Smooth muscle cell (in vitro differentiated cells): Measurements from ENCODE around the gene PTPRT. TPM values are rescaled to one million over a fixed set of nuclear protein-coding genes. Genes with fewer than 3 reads are reported as not detected.

ENCODE experiments used
- DNase-seq: peaks from one replicate; lab custom pipeline; 2025; ENCODE audit not compliant: unreplicated experiment; lab: John Stamatoyannopoulos, UW
- H2AFZ ChIP-seq: fragments of 200-600 bp; sonication (generic); 2 replicates; pipeline ENCODE4 v1.6.0; 2016; ENCODE audit warnings: antibody characterized with exemption, low read depth, mild to moderate bottlenecking
- H3F3A ChIP-seq: fragments of 200-600 bp; sonication (generic); 2 replicates; pipeline ENCODE4 v1.6.0; 2017; ENCODE audit warnings: antibody characterized with exemption, low read depth
- H3K27ac ChIP-seq: fragments of 200-600 bp; sonication (generic); 2 replicates; pipeline ENCODE4 v1.5.1; 2016; ENCODE audit warnings: low read depth, mild to moderate bottlenecking
- H3K27me3 ChIP-seq: fragments of 200-600 bp; sonication (generic); 2 replicates; pipeline ENCODE4 v1.6.1; 2016; ENCODE audit warnings: low read depth, mild to moderate bottlenecking
- H3K36me3 ChIP-seq: fragments of 200-600 bp; sonication (generic); 2 replicates; pipeline ENCODE4 v1.5.1; 2016; ENCODE audit warnings: low read depth
- H3K4me1 ChIP-seq: fragments of 200-600 bp; sonication (generic); 2 replicates; pipeline ENCODE4 v1.5.1; 2016; ENCODE audit warnings: low read depth
- H3K4me2 ChIP-seq: fragments of 200-600 bp; sonication (generic); 2 replicates; pipeline ENCODE4 v1.6.0; 2016; ENCODE audit warnings: mild to moderate bottlenecking
- H3K4me3 ChIP-seq: fragments of 200-600 bp; sonication (generic); 2 replicates; pipeline ENCODE4 v1.5.1; 2016; ENCODE audit warnings: mild to moderate bottlenecking
- H3K79me2 ChIP-seq: fragments of 200-600 bp; sonication (generic); 2 replicates; pipeline ENCODE4 v1.6.0; 2016; ENCODE audit warnings: low read depth, mild to moderate bottlenecking
- H3K9ac ChIP-seq: fragments of 200-600 bp; sonication (generic); 2 replicates; pipeline ENCODE4 v1.6.0; 2016; ENCODE audit warnings: low read depth
- H3K9me3 ChIP-seq: fragments of 200-600 bp; sonication (generic); replicated peaks from 2 replicates; pipeline ENCODE4 v1.5.1; 2016; ENCODE audit warnings: low read depth
- H4K20me1 ChIP-seq: fragments of 200-600 bp; sonication (generic); 2 replicates; pipeline ENCODE4 v1.6.0; 2016; ENCODE audit warnings: low read depth
- CTCF ChIP-seq: fragments of 200-600 bp; sonication (generic); IDR thresholded peaks from 2 replicates; pipeline ENCODE4 v1.5.1; 2017; ENCODE audit warnings: borderline replicate concordance, mild to moderate bottlenecking, antibody characterized with exemption; ENCODE audit not compliant: insufficient read depth, poor library complexity, severe bottlenecking
- WGBS: methylation state at CpG from one replicate; pipeline ENCODE4 v1.1.7; 2016; ENCODE audit warnings: low lambda C conversion rate; 5-methylcytosine and 5-hydroxymethylcytosine counted together
- polyA plus RNA-seq: library from polyadenylated mRNA; unstranded; fragments of >200 nt; fragmentation: Nextera tagmentation; extraction: Ambion mirVana; gene quantifications from 2 replicates; pipeline ENCODE4 v1.2.1, GENCODE V29; 2016
- total RNA-seq: library from RNA; depleted of rRNA; stranded (reverse); fragments of >200 nt; gene quantifications from 2 replicates; pipeline ENCODE4 v1.2.3, GENCODE V29; 2014

Gene PTPRT
- total and polyA plus RNA-seq, 2 experiments from 2014 or later = 0.99 to 2.1 TPM

- no peak for TF ChIP-seq CTCF
- H3K36me3 ChIP-seq = no peaks in the 10 kb centered on the region
- H3F3A ChIP-seq = no peaks in the 10 kb centered on the region
- H3K9me3 ChIP-seq = no peaks in the 10 kb centered on the region
- no peak overlapping the region for H3K4me2 ChIP-seq
- H4K20me1 ChIP-seq = no peaks in the 10 kb centered on the region
- no peak overlapping the region for H2AFZ ChIP-seq
- H3K27me3 ChIP-seq = no peaks in the 10 kb centered on the region
- no peak overlapping the region for H3K9ac ChIP-seq
- no peak for DNase-seq
- no peaks in the 10 kb centered on the region for H3K4me1 ChIP-seq
- no peak overlapping the region for H3K27ac ChIP-seq
- H3K79me2 ChIP-seq = no peaks in the 10 kb centered on the region
- 100% methylated on average over 1 of the region's 1 CpG for WGBS
- H3K4me3 ChIP-seq = no peak overlapping the region
Measured at GRCh38 chr20:42779216-42779615, 410.5 kb downstream of the PTPRT start.

GRCh38 chr20:42775866-42776265 lies 413.8 kb downstream of the PTPRT start:
- TF ChIP-seq CTCF = no peak
- no peaks in the 10 kb centered on the region for H3K27me3 ChIP-seq

GRCh38 chr20:42775037-42775436 lies 414.7 kb downstream of the PTPRT start:
- Histone ChIP-seq H3K4me2 (no peak overlapping the region), H3K4me1 (no peaks in the 10 kb centered on the region), H3K9me3 (no peaks in the 10 kb centered on the region), H2AFZ (no peak overlapping the region), H3K4me3 (no peak overlapping the region), H3K36me3 (no peaks in the 10 kb centered on the region), H3K27me3 (no peaks in the 10 kb centered on the region), H3F3A (no peaks in the 10 kb centered on the region), H3K27ac (no peak overlapping the region), H3K9ac (no peak overlapping the region), H4K20me1 (no peaks in the 10 kb centered on the region), H3K79me2 (no peaks in the 10 kb centered on the region)
- 76% methylated on average over 7 of the region's 7 CpGs for WGBS
- no peak for DNase-seq
- TF ChIP-seq CTCF = no peak

More at GRCh38 chr20:42775866-42776265, 413.8 kb downstream of the PTPRT start:
- H3F3A ChIP-seq = no peaks in the 10 kb centered on the region
- H3K27ac ChIP-seq = no peak overlapping the region
- H3K36me3 ChIP-seq = no peaks in the 10 kb centered on the region
- 85% methylated on average over 3 of the region's 3 CpGs for WGBS
- H3K9ac ChIP-seq = no peak overlapping the region
- no peaks in the 10 kb centered on the region for H3K9me3 ChIP-seq
- H3K4me3 ChIP-seq = no peak overlapping the region
- H4K20me1 ChIP-seq = no peaks in the 10 kb centered on the region
- H2AFZ ChIP-seq = no peak overlapping the region
- DNase-seq = no peak
- H3K4me2 ChIP-seq = no peak overlapping the region
- H3K4me1 ChIP-seq = no peaks in the 10 kb centered on the region
- no peaks in the 10 kb centered on the region for H3K79me2 ChIP-seq

- no peaks in the 10 kb centered on the region for H3K79me2 ChIP-seq
- no peaks in the 10 kb centered on the region for H4K20me1 ChIP-seq
- H3K36me3 ChIP-seq = no peaks in the 10 kb centered on the region
- no peak for DNase-seq
- H3K4me1 ChIP-seq = no peaks in the 10 kb centered on the region
- no peak overlapping the region for H3K27ac ChIP-seq
- H3K9me3 ChIP-seq = no peaks in the 10 kb centered on the region
- H3K9ac ChIP-seq = no peak overlapping the region
- no peak overlapping the region for H3K4me2 ChIP-seq
- no peaks in the 10 kb centered on the region for H3F3A ChIP-seq
- H3K27me3 ChIP-seq = no peaks in the 10 kb centered on the region
- 89% methylated on average over 1 of the region's 1 CpG for WGBS
- H2AFZ ChIP-seq = no peak overlapping the region
- H3K4me3 ChIP-seq = no peak overlapping the region
- TF ChIP-seq CTCF = no peak
Measured at GRCh38 chr20:42763015-42763414, 426.7 kb downstream of the PTPRT start.
